Measurements from ENCODE around the gene GDPGP1.

GDPGP1 gene

DNA sequence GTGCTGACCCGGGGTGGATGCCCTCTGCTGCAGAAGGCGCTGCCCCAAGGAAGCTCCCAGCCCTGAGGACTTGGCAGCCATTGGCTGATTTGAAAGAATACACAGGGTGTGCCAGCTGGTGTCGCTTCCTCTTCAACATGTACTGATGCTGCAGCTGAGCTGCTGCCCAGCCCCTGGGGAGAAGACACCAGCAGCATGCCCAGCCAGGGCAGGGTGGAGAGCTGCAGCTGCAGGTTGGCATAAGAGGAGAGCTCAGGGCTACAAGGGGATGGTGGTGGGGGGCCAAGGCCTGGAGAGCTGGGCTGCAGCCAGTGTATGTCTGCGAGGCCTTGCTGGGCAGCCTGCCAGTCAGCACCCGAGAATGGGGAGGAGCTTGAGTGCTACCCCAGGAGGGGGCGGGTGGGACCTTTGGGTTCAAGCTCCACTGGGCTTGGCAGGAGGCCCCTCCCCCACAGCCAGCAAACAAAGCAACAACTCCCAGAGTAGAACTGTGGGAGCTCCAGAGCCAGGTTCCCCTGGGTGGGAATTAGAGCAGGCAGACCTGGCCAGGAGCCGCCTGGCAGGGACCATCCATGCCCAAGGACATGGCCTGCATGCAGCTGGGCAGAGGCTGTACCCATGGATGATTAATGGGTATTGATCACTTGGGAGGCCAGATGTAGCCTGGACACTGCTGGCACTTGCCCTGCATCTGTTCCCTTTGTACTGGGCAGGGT is 42.1 kb upstream of the GDPGP1 start:
- Histone ChIP-seq H3K4me1 (ENCODE audit: low read depth, poor library complexity, severe bottlenecking) (peaks cover 87% of the 10 kb centered on the region), H2AFZ (ENCODE audit: low read depth) (peak overlapping the region; percentile 14; the same call in 1 of the 2 replicates), H3K4me2 (peak overlapping the region; percentile 98), H3K79me2 (ENCODE audit: insufficient read depth, low read depth) (peaks cover 51% of the 10 kb centered on the region), H4K20me1 (ENCODE audit: insufficient read depth) (no peaks in the 10 kb centered on the region), H3K27me3 (ENCODE audit: insufficient read depth, low read depth) (no peaks in the 10 kb centered on the region), H3K36me3 (ENCODE audit: insufficient read depth) (no peaks in the 10 kb centered on the region), H3K9ac (peak overlapping the region; percentile 47; the same call in 1 of the 2 replicates), H3K27ac (peak overlapping the region; percentile 96), H3K4me3 (IDR thresholded peaks at IDR 0.05; ENCODE audit: insufficient read depth, low read depth, low read length) (no peak overlapping the region)
- TF ChIP-seq, protein P1, sequence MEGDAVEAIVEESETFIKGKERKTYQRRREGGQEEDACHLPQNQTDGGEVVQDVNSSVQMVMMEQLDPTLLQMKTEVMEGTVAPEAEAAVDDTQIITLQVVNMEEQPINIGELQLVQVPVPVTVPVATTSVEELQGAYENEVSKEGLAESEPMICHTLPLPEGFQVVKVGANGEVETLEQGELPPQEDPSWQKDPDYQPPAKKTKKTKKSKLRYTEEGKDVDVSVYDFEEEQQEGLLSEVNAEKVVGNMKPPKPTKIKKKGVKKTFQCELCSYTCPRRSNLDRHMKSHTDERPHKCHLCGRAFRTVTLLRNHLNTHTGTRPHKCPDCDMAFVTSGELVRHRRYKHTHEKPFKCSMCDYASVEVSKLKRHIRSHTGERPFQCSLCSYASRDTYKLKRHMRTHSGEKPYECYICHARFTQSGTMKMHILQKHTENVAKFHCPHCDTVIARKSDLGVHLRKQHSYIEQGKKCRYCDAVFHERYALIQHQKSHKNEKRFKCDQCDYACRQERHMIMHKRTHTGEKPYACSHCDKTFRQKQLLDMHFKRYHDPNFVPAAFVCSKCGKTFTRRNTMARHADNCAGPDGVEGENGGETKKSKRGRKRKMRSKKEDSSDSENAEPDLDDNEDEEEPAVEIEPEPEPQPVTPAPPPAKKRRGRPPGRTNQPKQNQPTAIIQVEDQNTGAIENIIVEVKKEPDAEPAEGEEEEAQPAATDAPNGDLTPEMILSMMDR (conservative IDR thresholded peaks at IDR 0.05; ENCODE audit: low read depth, low read length) = 0 out of 2 replicates have a peak, but pooled peaks have one; percentile 6

DNA sequence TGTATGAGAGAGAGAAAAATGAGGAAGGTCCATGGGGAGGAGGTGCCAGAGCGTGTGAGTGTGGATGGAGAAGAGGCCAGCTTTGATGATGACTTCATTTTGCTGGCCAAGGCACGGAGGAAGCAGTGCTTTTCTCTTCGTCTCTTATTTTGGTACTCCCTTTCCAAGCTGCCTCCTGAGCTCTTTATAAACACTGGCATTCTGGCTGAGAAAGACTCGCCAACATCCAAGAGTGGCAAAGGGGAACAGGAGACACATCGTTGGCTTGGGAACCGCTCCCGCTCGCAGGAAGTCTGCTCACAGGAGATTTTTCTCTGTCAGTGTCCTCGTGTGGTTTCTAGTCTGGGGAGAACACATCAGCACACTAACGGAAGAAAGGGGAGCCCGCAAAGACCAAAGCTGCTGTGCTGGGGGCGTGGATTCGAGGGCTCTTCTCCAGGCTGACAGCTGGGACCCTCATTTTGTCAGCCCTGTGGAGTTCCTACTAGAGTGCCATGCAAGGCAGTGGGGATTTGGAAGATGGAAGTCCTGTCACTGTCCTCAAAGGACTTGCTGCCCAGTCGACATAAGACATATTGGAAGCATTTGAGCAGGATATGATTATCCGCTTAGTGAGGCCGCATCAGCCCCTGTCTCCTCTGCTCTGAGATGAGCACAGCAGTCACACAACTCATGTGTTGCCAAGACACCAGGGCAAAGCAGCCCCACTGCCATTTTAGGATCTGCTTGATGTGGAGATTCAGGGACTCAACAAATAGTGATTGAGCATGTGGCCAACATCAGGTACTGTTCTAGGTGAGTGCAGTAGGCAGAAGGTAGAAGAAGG is 40.8 kb upstream of the GDPGP1 start:
- Histone ChIP-seq H3K4me1 (ENCODE audit: low read depth, poor library complexity, severe bottlenecking) (peaks cover 75% of the 10 kb centered on the region), H3K79me2 (ENCODE audit: insufficient read depth, low read depth) (peaks cover 39% of the 10 kb centered on the region), H3K27ac (peak overlapping the region; percentile 96), H3K4me3 (IDR thresholded peaks at IDR 0.05; ENCODE audit: insufficient read depth, low read depth, low read length) (no peak overlapping the region), H3K9ac (no peak overlapping the region), H2AFZ (ENCODE audit: low read depth) (no peak overlapping the region), H3K4me2 (peak overlapping the region; percentile 98), H3K36me3 (ENCODE audit: insufficient read depth) (no peaks in the 10 kb centered on the region), H4K20me1 (ENCODE audit: insufficient read depth) (no peaks in the 10 kb centered on the region), H3K27me3 (ENCODE audit: insufficient read depth, low read depth) (no peaks in the 10 kb centered on the region)
- TF ChIP-seq, protein P1 (conservative IDR thresholded peaks at IDR 0.05; ENCODE audit: low read depth, low read length) = no peak

DNA sequence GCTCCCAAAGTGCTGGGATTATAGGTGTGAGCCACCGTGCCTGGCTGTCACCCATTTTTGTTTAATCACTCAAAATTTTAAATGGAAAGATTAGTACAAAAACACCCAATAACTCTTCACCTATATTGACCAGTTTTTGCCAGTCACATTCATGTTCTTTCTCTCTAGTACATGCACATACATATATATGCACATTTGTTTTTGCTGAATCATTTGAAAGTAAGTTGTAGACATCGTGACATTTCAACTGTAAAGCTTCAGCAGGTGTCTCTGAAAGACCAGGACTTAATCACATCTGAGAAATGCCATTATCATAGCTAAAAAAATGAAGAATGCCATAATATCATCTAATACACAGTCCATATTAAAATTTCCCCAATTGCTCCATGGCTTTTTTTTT is 39.4 kb upstream of the GDPGP1 start:
- Histone ChIP-seq H4K20me1 (ENCODE audit: insufficient read depth) (no peaks in the 10 kb centered on the region), H3K27me3 (ENCODE audit: insufficient read depth, low read depth) (no peaks in the 10 kb centered on the region), H3K9ac (no peak overlapping the region), H3K4me2 (peak overlapping the region; percentile 36), H2AFZ (ENCODE audit: low read depth) (no peak overlapping the region), H3K36me3 (ENCODE audit: insufficient read depth) (no peaks in the 10 kb centered on the region), H3K4me3 (IDR thresholded peaks at IDR 0.05; ENCODE audit: insufficient read depth, low read depth, low read length) (no peak overlapping the region), H3K79me2 (ENCODE audit: insufficient read depth, low read depth) (peaks cover 30% of the 10 kb centered on the region; the same call in 1 of the 2 replicates), H3K27ac (peak overlapping the region; percentile 36; the same call in 1 of the 2 replicates), H3K4me1 (ENCODE audit: low read depth, poor library complexity, severe bottlenecking) (peaks cover 68% of the 10 kb centered on the region)
- TF ChIP-seq, protein P1 (conservative IDR thresholded peaks at IDR 0.05; ENCODE audit: low read depth, low read length) = no peak

DNA sequence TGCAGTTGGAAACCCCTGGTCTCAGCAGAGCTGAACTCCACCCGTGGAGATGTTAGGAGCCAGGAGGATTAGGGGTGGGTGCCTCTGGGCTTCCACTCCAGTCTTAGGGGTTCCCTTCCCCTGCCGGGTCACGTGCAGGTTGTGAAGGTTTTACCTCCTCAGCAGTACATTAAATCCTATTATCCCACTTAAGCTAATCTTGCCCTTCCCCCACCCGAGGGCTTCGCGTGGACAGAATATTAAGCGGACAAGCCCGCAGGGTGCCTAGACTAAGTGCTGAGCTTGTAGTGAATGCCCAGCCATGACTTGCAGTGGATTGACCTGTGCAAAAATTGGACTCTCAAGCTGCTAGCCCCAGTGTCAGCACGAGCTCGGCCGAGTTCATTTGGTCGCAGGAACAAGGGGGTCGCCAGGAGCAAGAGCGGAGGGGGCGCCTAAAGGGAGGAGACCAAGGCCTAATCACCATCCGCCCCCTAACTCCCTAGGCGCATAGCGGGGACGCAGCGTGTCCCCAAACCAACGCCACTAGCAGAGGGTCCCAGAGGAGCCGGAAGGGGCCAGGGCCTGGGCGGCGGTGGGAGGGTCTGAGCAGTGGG is 33.4 kb upstream of the GDPGP1 start:
- no peaks in the 10 kb centered on the region for H3K36me3 ChIP-seq (ENCODE audit: insufficient read depth)
- peak overlapping the region; percentile 97 for H3K4me2 ChIP-seq
- H4K20me1 ChIP-seq (ENCODE audit: insufficient read depth) = no peaks in the 10 kb centered on the region
- H3K27ac ChIP-seq = no peak overlapping the region
- peaks cover 24% of the 10 kb centered on the region for H3K4me1 ChIP-seq (ENCODE audit: low read depth, poor library complexity, severe bottlenecking)
- TF ChIP-seq, protein P1 (conservative IDR thresholded peaks at IDR 0.05; ENCODE audit: low read depth, low read length) = no peak
- peak overlapping the region; percentile 59; the same call in 1 of the 2 replicates for H3K9ac ChIP-seq
- peaks cover 23% of the 10 kb centered on the region for H3K79me2 ChIP-seq (ENCODE audit: insufficient read depth, low read depth)
- H3K27me3 ChIP-seq (ENCODE audit: insufficient read depth, low read depth) = no peaks in the 10 kb centered on the region
- H2AFZ ChIP-seq (ENCODE audit: low read depth) = 0 out of 2 replicates have a peak overlapping the region, but pooled peaks have one; percentile 57
- H3K4me3 ChIP-seq (IDR thresholded peaks at IDR 0.05; ENCODE audit: insufficient read depth, low read depth, low read length) = no peak overlapping the region
